HG02852 (cell line): Measurements from ENCODE around the gene TNFRSF1A.

Experiments
- ATAC-seq: cut with Tn5 transposase; IDR thresholded peaks from one replicate; pipeline ENCODE4 v1.9.1; 2021; ENCODE audit warnings: mild to moderate bottlenecking, moderate library complexity; ENCODE audit not compliant: unreplicated experiment

Gene TNFRSF1A

DNA sequence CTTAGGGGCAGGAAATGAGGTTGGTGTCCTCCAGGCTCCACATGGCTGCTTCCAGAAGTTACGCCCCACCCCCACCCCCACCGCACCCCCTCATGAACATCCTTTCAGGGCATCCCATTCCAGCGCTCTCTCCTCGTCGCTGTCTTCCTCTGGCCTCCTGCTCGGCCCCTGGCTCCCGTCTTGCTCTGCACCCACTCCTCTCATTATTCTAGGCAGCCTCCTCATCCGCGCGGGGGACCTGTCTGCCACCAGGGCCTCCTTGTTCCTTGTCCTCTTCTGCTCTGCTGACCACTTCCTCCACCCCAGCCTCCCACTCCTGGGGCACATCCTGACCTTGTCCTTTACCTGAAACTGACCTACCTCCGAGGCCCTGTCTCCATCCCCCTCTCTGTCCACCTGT, 61.2 kb downstream of the TNFRSF1A start:
- ATAC-seq, result no peak

- no peak for ATAC-seq
Measured at GRCh38 chr12:6280053-6280469, 61.8 kb downstream of the TNFRSF1A start.

DNA sequence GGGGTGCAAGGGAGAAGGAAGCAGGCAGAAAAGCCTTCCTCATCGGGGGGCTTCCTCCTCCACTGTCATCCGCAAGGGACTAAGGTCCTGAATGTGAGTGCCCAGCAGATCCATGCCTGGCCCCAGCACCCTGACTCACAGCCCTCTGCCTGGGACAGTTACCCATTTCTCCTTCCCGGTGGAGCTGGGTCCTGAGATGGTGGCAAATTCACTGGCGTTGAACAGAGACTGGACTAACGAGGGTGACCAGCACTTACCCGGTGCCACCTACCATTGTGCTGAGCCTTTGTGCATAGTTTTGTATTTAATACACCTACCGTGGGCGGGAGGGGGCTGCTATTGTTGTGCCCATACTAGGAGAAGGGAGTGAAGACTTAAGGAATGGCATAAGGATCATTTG, 62.2 kb downstream of the TNFRSF1A start:
- no peak for ATAC-seq

DNA sequence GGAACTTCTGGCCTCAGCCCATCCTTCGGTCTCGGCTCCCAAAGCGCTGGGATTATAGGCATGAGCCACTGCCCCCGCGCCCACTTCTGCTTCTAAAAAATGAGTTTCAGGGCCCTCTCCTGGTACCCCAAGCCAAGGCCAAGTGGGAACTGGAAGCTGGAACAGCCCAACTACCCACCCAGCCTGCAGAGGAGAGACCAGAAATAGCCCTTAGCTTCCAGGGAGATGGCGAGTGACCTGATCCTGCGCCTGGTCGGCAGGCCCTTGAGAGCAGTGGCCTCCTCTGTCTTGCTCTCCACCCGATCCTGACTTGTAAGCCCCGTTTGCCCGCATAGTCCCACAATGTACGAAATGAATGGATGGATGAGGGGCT, 62.6 kb downstream of the TNFRSF1A start:
- no peak for ATAC-seq
